WI38 (cell line): ENCODE results near the gene GPC5.

Experiments used
- H3K4me3 ChIP-seq: 2 replicates; pipeline ENCODE4 v1.5.1; 2011; ENCODE audit warnings: low read depth, mild to moderate bottlenecking, control low read depth, low read length
- TF ChIP-seq, protein P1 (sequence below): IDR thresholded peaks from 2 replicates; pipeline ENCODE4 v1.5.1; 2012; ENCODE audit warnings: low read depth, mild to moderate bottlenecking, control low read depth, low read length

GPC5 gene

DNA sequence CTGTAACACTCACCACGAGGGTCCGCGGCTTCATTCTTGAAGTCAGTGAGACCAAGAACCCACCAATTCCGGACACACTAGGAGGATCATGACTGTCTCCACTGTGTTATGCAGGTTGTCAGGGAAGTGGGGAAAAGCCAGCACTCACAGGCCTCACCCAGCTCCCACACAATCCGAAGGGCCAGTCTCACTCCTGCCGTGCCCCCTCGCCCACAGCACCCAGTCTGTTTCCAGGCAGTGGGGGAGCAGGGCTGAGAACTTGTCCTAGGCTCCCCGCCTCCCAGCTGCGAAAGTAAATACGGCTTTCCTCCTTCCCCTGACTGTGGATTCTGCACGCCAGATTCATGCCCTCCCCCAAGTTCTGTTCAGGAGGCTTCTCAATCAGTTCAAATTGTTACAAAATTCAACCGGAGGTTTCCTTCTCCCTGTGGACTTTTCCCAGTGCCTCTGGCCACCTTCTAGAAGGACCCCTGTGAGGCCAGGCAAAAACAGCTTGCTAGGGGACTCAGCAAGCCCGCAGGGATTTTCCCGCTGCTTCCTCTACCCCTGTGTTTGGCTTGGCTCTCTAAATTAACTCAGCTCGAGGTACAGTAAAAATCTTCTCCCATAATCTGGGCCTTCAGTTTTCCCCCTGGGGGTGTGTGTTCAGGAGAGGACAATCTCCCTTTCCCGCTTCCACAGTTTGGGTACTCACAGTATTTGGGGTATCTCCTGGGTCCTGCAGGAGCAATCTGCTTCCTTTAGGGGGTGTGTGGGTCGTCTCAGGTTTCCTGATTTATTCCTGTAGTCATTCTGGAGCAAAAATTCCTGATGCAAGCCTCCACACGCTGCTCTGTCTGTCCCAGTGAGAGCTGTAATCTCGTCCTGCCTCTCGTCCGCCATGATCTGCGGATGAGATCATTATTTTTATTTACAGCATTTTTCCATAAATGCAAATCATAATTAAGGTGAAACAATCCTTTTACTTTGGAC, 899.8 kb downstream of the GPC5 start:
- TF ChIP-seq, protein P1, sequence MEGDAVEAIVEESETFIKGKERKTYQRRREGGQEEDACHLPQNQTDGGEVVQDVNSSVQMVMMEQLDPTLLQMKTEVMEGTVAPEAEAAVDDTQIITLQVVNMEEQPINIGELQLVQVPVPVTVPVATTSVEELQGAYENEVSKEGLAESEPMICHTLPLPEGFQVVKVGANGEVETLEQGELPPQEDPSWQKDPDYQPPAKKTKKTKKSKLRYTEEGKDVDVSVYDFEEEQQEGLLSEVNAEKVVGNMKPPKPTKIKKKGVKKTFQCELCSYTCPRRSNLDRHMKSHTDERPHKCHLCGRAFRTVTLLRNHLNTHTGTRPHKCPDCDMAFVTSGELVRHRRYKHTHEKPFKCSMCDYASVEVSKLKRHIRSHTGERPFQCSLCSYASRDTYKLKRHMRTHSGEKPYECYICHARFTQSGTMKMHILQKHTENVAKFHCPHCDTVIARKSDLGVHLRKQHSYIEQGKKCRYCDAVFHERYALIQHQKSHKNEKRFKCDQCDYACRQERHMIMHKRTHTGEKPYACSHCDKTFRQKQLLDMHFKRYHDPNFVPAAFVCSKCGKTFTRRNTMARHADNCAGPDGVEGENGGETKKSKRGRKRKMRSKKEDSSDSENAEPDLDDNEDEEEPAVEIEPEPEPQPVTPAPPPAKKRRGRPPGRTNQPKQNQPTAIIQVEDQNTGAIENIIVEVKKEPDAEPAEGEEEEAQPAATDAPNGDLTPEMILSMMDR = no peak
- H3K4me3 ChIP-seq = no peak overlapping the region

DNA sequence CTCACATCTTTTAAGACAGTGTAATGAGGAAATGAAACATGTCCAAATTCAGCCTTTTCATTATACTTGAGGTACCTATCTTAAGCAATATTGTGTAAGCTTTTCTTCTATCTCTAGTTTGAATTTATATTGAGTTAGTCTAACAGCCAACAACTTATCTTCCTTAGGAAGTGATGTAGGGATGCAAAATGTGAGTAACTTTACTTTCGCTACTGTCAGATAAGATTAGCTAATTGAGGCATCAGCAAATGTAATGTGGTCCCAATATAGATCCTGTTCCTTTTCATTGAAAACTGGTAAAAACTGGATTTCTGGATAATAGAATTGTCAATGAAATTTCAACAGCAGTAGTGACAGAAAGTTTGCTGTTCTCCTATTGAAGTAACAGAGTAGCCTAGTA, 902.2 kb downstream of the GPC5 start:
- no peak overlapping the region for H3K4me3 ChIP-seq
- TF ChIP-seq, protein P1 = no peak

DNA sequence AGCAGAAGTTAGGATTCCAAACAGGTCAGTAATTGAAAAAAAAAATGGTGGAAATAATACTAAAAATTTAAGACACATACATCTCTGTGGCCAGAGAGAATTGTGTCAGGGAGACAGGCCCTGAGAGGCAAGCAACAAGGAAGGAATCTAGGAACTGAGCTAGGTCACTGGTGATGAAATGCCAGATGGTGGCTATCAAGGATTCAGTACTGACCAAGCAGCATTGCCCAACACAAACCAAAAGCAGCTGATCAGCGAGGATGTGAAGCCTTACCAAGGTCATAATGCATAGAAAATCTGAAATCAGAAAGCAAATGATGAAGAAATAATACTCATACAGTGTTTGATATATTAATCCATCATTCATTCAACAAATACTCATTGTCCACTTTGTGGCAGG, 905.0 kb downstream of the GPC5 start:
- H3K4me3 ChIP-seq = no peak overlapping the region
- TF ChIP-seq, protein P1 = no peak

DNA sequence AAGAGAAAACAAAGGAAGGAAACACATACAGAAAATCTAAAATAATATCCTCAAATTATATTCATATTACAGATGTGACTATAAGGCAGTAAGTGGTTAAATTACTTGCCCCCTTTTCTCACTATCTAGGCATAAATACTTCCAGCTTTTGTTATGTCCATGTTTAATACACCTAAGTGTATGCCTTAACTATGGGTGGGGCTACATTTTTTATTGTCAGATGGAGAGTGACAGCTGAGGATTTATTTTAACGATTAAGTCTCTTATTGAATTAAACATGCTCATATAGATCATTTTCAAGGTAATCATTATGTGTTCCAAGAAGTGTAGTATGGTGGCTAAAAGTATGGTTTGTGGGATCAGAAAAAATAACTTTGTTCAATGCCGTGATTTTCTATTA, 909.3 kb downstream of the GPC5 start:
- H3K4me3 ChIP-seq = no peak overlapping the region
- TF ChIP-seq, protein P1 = no peak

DNA sequence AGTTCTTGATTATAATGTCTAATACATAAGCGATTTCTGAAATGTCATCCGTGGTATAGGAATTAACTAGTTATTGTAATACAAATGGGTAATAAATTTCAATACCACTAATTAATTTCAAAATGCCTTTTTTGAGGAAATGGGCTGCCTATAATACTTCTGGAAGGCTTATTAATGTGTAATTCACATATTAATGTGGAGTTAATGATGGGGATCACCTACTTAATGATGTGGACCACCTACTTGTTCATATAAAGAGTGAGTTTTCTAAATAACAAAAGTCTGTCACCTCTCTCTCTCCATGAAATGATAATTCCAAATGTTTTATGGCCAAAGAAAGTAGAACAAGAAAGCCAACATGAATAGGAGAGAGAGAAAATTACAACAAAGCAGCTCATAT, 914.4 kb downstream of the GPC5 start:
- H3K4me3 ChIP-seq = no peak overlapping the region
- TF ChIP-seq, protein P1 = no peak

DNA sequence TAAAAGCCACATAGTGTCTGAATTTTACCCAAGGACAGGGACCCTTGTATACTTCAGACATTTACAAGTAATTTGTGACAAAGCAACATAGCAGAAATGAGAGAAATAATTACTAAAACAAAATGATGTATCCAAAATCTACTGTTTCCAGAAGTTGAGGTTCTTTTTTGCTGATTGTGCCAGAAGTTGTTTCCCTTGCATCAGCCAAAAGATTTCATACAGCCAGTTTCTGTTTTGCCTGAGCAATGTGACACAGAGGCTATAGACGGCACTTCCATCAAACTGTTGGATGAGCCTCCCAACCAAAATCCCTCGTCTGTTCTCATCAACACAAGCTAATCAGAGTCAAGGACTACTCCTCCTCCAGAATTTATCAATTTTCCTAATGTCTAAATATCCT, 915.0 kb downstream of the GPC5 start:
- no peak overlapping the region for H3K4me3 ChIP-seq

DNA sequence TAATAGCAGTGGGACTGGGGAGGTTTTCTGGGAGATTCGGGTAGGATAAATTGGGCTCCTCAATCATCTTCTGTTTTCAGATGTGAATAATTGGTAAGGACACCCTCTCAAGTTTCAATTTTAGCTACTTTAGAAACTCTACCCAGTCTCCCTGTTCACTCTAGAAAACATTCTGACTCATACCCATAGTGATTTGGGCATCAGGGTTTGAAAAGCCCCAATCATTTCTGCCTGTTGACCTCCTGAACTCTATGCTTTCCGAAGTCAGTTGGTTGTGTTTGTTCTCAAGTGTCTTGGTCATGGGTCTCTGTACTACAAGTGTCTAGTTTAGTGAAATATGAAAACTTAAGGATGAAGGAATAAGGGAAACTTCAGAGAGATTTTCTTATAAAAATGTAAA, 916.8 kb downstream of the GPC5 start:
- TF ChIP-seq, protein P1 = no peak
- H3K4me3 ChIP-seq = no peak overlapping the region

More for the DNA sequence above, 915.0 kb downstream of the GPC5 start:
- TF ChIP-seq, protein P1 = no peak
